Stimulated activated CD8-positive, alpha-beta memory T cell treated with anti-CD3 and anti-CD28 coated beads, Interleukin-15, amount 100 ng/mL, for 1 hour (primary cell): ENCODE results near the gene CD300H.

ENCODE experiments used
- DNase-seq: peaks from one replicate; pipeline ENCODE4 v3.0.0-alpha.2; 2020; ENCODE audit warnings: low read depth

CD300H gene

GRCh38 chr17:74549343-74549742, 18.0 kb downstream of the CD300H start:
- DNase-seq, result no peak

GRCh38 chr17:74547736-74548135, 19.6 kb downstream of the CD300H start:
- no peak for DNase-seq

- DNase-seq, result no peak
Measured at GRCh38 chr17:74547264-74547663, 20.0 kb downstream of the CD300H start.

GRCh38 chr17:74546586-74546985, 20.7 kb downstream of the CD300H start:
- DNase-seq, result no peak

- no peak for DNase-seq
Measured at GRCh38 chr17:74545843-74546230, 21.5 kb downstream of the CD300H start, which contains the start of gene CD300C. CD300C (minus strand) TSS chr17:74546115; CDS start chr17:74545782, 333 bp downstream.

- no peak for DNase-seq
Measured at GRCh38 chr17:74544991-74545842, 22.1 kb downstream of the CD300H start.

- no peak for DNase-seq
Measured at GRCh38 chr17:74543891-74544760, 23.2 kb downstream of the CD300H start.

- no peak for DNase-seq
Measured at GRCh38 chr17:74543406-74543805, 23.9 kb downstream of the CD300H start.

- no peak for DNase-seq
Measured at GRCh38 chr17:74542727-74543383, 24.5 kb downstream of the CD300H start.

GRCh38 chr17:74542166-74542565, 25.1 kb downstream of the CD300H start:
- DNase-seq, result no peak

GRCh38 chr17:74541176-74542111, 25.9 kb downstream of the CD300H start:
- no peak for DNase-seq

GRCh38 chr17:74539281-74539820, 28.0 kb downstream of the CD300H start:
- DNase-seq, result no peak

- DNase-seq, result no peak
Measured at GRCh38 chr17:74536890-74537289, 30.4 kb downstream of the CD300H start.

- DNase-seq, result no peak
Measured at GRCh38 chr17:74532115-74532514, 35.2 kb downstream of the CD300H start.

GRCh38 chr17:74531231-74531761, 36.0 kb downstream of the CD300H start, which contains the start of gene CD300LB:
CD300LB (minus strand) TSS chr17:74531475; CDS start chr17:74531350, 125 bp downstream.
- DNase-seq, result no peak

GRCh38 chr17:74530831-74531150, 36.5 kb downstream of the CD300H start:
- no peak for DNase-seq

- no peak for DNase-seq
Measured at GRCh38 chr17:74529243-74529642, 38.1 kb downstream of the CD300H start.

GRCh38 chr17:74528491-74529199, 38.7 kb downstream of the CD300H start:
- no peak for DNase-seq

- no peak for DNase-seq
Measured at GRCh38 chr17:74527756-74528155, 39.6 kb downstream of the CD300H start.

GRCh38 chr17:74527081-74527480, 40.2 kb downstream of the CD300H start:
- no peak for DNase-seq
